Ishikawa (cell line): Measurements from ENCODE around the gene DPYD.

Source experiments
- CEBPB ChIP-seq: IDR thresholded peaks from 2 replicates; pipeline ENCODE4 v1.6.1; 2012
- EP300 ChIP-seq: IDR thresholded peaks from 2 replicates; pipeline ENCODE4 v1.6.1; 2012; ENCODE audit warnings: borderline replicate concordance
- FOXM1 ChIP-seq: IDR thresholded peaks from 2 replicates; pipeline ENCODE4 v1.6.1; 2012; ENCODE audit warnings: low read depth, borderline replicate concordance
- MAX ChIP-seq: IDR thresholded peaks from 2 replicates; pipeline ENCODE4 v1.6.1; 2012
- RAD21 ChIP-seq: IDR thresholded peaks from 2 replicates; pipeline ENCODE4 v1.6.1; 2012; ENCODE audit warnings: low read depth

GRCh38 chr1:97366984-97367383, 553.9 kb downstream of the DPYD start:
- no peak for TF ChIP-seq CEBPB
- TF ChIP-seq EP300, result no peak
- no peak for TF ChIP-seq FOXM1
- no peak for TF ChIP-seq MAX
- no peak for TF ChIP-seq RAD21
